ENCODE data around the gene PAX2. TPM values are rescaled to one million over a fixed set of nuclear protein-coding genes. Genes with fewer than 3 reads are reported as not detected.

Gene PAX2
- polyA plus RNA-seq, 3 donors = not detected

GRCh38 chr10:100774876-100775275 is 29.5 kb downstream of the PAX2 start:
- H3K4me3 Mint-ChIP-seq = peak overlapping the region in 1 of 2 donors; percentile 23
- peaks cover 37 to 60% (median 44%) of the 10 kb centered on the region in 3 donors for H3K27me3 Mint-ChIP-seq (ENCODE audit: low read depth in 3 of 3)
- intact Hi-C loops (cut with micrococcal nuclease) = no loop called here

DNA sequence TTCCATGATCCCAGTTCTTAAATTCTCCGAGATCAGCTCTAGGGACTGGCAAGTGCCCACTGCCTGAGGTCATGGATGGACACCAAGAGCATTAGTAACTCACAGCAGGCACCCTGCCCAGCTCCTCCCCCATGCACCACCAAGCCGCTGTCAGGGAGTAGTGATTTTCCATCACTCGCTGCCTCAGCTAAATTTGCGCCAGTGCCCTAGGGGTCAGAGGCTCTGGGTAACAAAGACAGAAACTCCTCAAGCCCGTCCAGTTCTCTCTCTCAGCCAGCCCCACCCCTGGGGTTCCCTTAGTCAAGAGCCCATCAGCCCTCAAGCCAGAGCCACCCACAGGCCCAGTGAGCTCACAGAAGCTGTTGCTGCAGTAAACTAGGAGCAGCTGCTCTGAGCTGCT is 30.0 kb downstream of the PAX2 start:
- 88% methylated on average over 5 of the region's 5 CpGs for whole genome bisulfite sequencing (ENCODE audit: insufficient coverage)
- Histone ChIP-seq H2AFZ (ENCODE audit: insufficient read depth, low read depth, low read length, poor library complexity, severe bottlenecking) (no peak overlapping the region), H3K4me1 (ENCODE audit: control insufficient read depth in 1 of 2, insufficient read depth in 2 of 2, low read length in 2 of 2) (no peaks in the 10 kb centered on the region), H4K20me1 (ENCODE audit: insufficient read depth, low read length) (no peaks in the 10 kb centered on the region), H3K27ac (ENCODE audit: low read depth in 1 of 2, low read length in 2 of 2) (no peak overlapping the region), H3K9ac (ENCODE audit: insufficient read depth, low read length, poor library complexity, severe bottlenecking) (no peak overlapping the region), H3K36me3 (replicated peaks in 1 of 2; ENCODE audit: control insufficient read depth in 1 of 2, insufficient read depth in 2 of 2, low read length in 2 of 2) (no peaks in the 10 kb centered on the region), H3K4me2 (replicated peaks; ENCODE audit: extremely low read depth, low read length, poor library complexity, severe bottlenecking) (no peak overlapping the region), H3K4me3 (replicated peaks in 1 of 3; ENCODE audit: low read depth in 2 of 3, low read length in 3 of 3) (no peak overlapping the region), H3K79me2 (ENCODE audit: insufficient read depth, low read length) (no peaks in the 10 kb centered on the region), H3K9me3 (replicated peaks in 1 of 2; ENCODE audit: control insufficient read depth in 1 of 2, insufficient read depth in 1 of 2, low read length in 2 of 2) (no peaks in the 10 kb centered on the region), H3K27me3 (ENCODE audit: control insufficient read depth in 2 of 2, insufficient read depth in 2 of 2, low read length in 2 of 2) (peaks cover 3 to 11% of the 10 kb centered on the region in 2 donors)
- peaks cover 0 to 11% (median 7%) of the 10 kb centered on the region in 7 donors for H3K9me3 Mint-ChIP-seq
- no peaks in the 10 kb centered on the region for H3K36me3 Mint-ChIP-seq
- no peak overlapping the region for H3K4me3 Mint-ChIP-seq
- H3K27me3 Mint-ChIP-seq (ENCODE audit: low read depth in 3 of 3) = peaks cover 34 to 58% (median 41%) of the 10 kb centered on the region in 3 donors
- H3K4me1 Mint-ChIP-seq = no peaks in the 10 kb centered on the region
- TF ChIP-seq CTCF (IDR thresholded peaks at IDR 0.05) = no peak
- intact Hi-C loops (cut with micrococcal nuclease) = no loop called here
- no peak overlapping the region for H3K27ac Mint-ChIP-seq
- no peak for DNase-seq

More at GRCh38 chr10:100774876-100775275, 29.5 kb downstream of the PAX2 start:
- Histone ChIP-seq H3K27me3 (ENCODE audit: control insufficient read depth in 2 of 2, insufficient read depth in 2 of 2, low read length in 2 of 2) (peaks cover 3 to 11% of the 10 kb centered on the region in 2 donors), H3K4me2 (replicated peaks; ENCODE audit: extremely low read depth, low read length, poor library complexity, severe bottlenecking) (no peak overlapping the region), H3K4me3 (replicated peaks in 1 of 3; ENCODE audit: low read depth in 2 of 3, low read length in 3 of 3) (no peak overlapping the region), H3K9ac (ENCODE audit: insufficient read depth, low read length, poor library complexity, severe bottlenecking) (no peak overlapping the region), H3K79me2 (ENCODE audit: insufficient read depth, low read length) (no peaks in the 10 kb centered on the region), H3K9me3 (replicated peaks in 1 of 2; ENCODE audit: control insufficient read depth in 1 of 2, insufficient read depth in 1 of 2, low read length in 2 of 2) (no peaks in the 10 kb centered on the region), H4K20me1 (ENCODE audit: insufficient read depth, low read length) (no peaks in the 10 kb centered on the region), H3K4me1 (ENCODE audit: control insufficient read depth in 1 of 2, insufficient read depth in 2 of 2, low read length in 2 of 2) (no peaks in the 10 kb centered on the region), H3K36me3 (replicated peaks in 1 of 2; ENCODE audit: control insufficient read depth in 1 of 2, insufficient read depth in 2 of 2, low read length in 2 of 2) (no peaks in the 10 kb centered on the region), H2AFZ (ENCODE audit: insufficient read depth, low read depth, low read length, poor library complexity, severe bottlenecking) (no peak overlapping the region), H3K27ac (ENCODE audit: low read depth in 1 of 2, low read length in 2 of 2) (no peak overlapping the region)
- DNase-seq = no peak
- peaks cover 0 to 11% (median 4%) of the 10 kb centered on the region in 7 donors for H3K9me3 Mint-ChIP-seq
- no peak for TF ChIP-seq CTCF (IDR thresholded peaks at IDR 0.05)
- WGBS (ENCODE audit: insufficient coverage) = no CpG with 5 or more reads among the region's 6 CpGs
- no peak overlapping the region for H3K27ac Mint-ChIP-seq
- no peaks in the 10 kb centered on the region for H3K36me3 Mint-ChIP-seq
- H3K4me1 Mint-ChIP-seq = no peaks in the 10 kb centered on the region

All from CD14-positive monocyte (primary cell).